Fibroblast of peridontal ligament (primary cell): ENCODE measurements around the gene ELOB.
A peak's percentile ranks its signal among the peaks of the same experiment; 100 is the strongest.

ENCODE experiments used
- DNase-seq: peaks from one replicate; pipeline ENCODE4 v3.0.0-alpha.2; 2010; ENCODE audit errors: extremely low read depth

Gene ELOB

GRCh38 chr16:2768403-2769089 is 8.5 kb downstream of the ELOB start:
- DNase-seq, result no peak

DNA sequence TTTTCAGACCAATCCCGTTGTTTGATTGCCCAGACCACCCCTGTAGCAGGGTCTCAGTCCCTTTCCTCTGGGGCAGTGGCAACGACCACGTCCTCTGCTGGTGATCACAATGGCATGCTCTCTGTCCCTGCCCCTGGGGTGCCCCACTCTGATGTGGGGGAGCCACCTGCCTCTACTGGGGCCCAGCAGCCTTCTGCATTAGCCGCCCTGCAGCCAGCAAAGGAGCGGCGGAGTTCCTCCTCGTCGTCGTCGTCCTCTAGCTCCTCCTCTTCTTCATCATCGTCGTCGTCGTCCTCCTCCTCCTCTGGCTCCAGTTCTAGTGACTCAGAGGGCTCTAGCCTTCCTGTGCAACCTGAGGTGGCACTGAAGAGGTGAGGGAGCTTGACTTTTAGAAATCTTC is 9.2 kb downstream of the ELOB start:
- no peak for DNase-seq

DNA sequence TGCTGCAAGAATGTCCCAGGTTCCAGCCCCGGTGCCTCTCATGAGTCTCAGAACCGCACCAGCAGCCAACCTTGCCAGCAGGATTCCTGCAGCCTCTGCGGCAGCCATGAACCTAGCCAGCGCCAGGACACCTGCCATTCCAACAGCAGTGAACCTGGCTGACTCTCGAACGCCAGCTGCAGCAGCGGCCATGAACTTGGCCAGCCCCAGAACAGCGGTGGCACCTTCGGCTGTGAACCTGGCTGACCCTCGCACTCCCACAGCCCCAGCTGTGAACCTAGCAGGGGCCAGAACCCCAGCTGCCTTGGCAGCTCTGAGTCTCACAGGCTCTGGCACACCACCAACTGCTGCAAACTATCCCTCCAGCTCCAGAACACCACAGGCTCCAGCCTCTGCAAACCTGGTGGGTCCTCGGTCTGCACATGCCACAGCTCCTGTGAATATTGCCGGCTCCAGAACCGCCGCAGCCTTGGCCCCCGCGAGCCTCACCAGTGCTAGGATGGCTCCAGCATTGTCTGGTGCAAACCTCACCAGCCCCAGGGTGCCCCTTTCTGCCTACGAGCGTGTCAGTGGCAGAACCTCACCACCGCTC is 9.8 kb downstream of the ELOB start:
- DNase-seq, result no peak

- no peak for DNase-seq
These were observed 10.5 kb downstream of the ELOB start for GRCh38 chr16:2766430-2767139.

DNA sequence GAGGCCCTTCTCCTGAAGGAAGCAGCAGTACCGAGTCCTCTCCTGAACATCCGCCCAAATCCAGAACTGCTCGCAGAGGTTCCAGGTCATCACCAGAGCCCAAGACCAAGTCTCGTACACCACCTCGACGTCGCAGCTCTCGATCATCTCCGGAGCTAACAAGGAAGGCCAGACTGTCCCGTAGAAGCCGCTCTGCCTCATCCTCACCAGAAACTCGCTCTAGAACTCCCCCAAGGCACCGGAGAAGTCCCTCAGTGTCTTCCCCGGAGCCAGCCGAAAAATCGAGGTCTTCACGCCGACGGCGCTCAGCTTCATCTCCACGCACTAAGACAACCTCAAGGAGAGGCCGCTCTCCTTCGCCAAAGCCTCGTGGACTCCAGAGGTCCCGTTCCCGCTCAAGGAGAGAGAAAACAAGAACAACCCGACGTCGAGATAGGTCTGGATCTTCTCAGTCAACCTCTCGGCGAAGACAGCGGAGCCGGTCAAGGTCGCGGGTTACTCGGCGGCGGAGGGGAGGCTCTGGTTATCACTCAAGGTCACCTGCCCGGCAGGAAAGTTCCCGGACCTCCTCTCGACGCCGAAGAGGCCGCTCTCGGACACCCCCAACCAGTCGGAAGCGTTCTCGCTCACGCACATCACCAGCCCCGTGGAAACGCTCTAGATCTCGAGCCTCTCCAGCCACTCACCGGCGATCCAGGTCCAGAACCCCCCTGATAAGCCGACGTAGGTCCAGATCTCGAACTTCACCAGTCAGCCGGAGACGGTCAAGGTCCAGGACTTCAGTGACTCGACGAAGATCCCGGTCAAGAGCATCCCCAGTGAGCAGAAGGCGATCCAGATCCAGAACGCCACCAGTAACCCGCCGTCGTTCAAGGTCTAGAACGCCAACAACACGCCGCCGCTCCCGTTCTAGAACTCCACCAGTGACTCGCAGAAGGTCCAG is 11.3 kb downstream of the ELOB start:
- DNase-seq, result no peak

DNA sequence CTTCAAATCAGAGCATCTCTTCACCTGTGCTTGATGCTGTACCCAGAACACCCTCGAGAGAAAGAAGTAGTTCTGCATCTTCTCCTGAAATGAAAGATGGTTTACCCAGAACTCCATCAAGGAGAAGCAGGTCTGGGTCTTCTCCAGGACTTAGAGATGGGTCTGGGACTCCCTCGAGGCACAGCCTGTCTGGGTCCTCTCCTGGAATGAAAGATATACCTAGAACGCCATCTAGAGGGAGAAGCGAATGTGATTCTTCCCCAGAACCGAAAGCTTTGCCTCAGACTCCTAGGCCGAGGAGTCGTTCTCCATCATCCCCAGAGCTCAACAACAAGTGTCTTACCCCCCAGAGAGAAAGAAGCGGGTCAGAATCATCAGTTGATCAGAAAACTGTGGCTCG is 12.4 kb downstream of the ELOB start:
- DNase-seq, result no peak

DNA sequence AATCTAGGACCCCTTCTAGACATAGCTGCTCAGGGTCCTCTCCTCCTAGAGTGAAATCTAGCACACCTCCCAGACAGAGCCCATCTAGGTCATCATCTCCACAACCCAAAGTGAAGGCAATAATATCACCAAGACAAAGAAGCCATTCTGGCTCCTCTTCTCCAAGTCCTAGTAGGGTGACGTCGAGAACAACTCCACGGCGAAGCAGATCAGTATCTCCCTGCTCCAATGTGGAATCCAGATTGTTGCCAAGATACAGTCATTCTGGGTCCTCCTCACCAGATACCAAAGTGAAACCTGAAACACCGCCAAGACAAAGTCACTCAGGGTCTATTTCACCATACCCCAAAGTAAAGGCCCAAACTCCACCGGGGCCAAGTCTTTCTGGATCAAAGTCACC is 13.9 kb downstream of the ELOB start:
- DNase-seq, result no peak

- DNase-seq, result no peak
These were observed 14.4 kb downstream of the ELOB start for GRCh38 chr16:2762711-2763110.

DNA sequence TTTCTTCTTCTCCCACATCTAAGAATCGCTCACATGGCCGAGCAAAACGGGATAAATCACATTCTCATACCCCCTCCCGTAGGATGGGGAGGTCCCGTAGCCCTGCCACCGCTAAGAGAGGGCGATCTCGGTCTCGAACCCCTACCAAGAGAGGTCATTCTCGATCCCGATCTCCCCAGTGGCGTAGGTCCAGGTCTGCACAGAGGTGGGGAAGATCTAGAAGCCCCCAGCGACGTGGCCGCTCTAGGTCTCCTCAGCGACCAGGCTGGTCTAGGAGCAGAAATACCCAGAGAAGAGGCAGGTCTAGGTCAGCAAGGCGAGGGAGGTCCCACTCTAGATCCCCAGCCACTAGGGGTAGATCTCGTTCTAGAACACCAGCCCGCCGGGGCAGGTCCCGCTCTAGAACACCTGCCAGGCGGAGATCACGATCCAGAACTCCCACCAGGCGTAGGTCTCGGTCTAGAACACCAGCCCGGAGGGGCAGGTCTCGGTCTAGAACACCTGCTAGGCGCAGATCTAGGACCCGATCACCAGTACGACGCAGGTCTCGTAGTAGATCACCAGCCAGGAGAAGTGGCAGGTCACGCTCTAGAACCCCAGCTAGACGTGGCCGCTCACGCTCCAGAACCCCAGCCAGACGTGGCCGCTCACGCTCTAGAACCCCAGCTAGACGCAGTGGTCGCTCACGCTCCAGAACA is 15.0 kb downstream of the ELOB start:
- DNase-seq, result no peak

DNA sequence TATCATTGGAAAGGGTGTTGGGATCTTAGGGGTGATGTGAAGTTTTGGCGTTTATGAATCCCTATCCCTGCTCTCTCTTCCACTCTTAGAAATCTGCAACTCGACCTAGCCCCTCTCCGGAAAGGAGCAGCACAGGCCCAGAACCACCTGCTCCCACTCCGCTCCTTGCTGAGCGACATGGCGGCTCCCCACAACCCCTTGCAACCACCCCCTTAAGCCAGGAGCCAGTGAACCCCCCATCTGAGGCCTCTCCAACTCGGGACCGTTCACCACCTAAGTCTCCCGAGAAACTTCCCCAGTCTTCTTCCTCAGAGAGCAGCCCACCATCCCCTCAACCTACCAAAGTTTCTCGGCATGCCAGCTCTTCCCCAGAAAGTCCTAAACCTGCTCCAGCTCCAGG is 15.6 kb downstream of the ELOB start:
- no peak for DNase-seq

- no peak for DNase-seq
These were observed 19.7 kb downstream of the ELOB start for GRCh38 chr16:2757344-2757743.

DNA sequence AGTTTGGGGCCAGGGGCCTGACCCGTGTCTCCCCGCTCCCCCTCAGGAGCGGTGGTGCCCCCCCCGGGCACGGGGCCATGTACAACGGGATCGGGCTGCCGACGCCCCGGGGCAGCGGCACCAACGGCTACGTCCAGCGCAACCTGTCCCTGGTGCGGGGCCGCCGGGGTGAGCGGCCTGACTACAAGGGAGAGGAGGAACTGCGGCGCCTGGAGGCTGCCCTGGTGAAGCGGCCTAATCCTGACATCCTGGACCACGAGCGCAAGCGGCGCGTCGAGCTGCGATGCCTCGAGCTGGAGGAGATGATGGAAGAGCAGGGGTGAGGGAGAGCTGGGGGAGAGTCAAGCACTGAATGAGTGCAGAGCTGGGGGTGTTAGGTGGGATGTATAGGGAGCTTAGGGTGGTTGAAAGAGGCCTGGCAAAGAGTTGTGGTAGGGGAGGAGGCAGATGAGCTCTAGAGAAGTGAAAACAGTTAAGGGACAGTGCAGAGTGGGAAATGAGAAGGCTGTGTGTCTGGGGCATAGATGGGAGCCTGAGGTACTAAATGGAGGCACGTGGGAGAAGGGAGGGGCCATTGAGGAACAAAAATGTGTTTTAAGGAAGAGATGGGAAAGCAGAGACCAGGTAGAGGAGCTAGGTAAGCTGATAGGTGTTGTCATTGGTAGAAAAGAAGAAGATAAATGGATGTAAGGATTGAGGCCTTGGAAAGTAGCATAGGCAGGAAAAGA is 20.6 kb downstream of the ELOB start:
- no peak for DNase-seq

- no peak for DNase-seq
These were observed 21.9 kb downstream of the ELOB start for GRCh38 chr16:2755158-2755557.

DNA sequence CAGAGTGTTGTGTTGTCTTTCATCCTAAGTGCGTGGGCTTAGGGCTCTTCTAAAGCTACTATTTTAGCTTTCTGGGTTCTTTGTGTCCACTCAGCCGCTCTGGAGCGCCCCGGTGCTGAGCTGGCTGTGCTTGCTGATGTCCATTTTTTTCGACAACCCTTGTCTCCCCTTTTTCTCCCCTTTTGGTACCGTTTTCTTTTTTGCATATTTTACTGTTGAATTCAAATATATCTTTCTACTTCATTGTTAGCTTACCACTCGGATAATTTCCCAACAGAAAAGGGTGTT is 23.4 kb downstream of the ELOB start:
- no peak for DNase-seq

GRCh38 chr16:2752850-2753732 is 24.0 kb downstream of the ELOB start:
- DNase-seq, result peak; percentile 69

DNA sequence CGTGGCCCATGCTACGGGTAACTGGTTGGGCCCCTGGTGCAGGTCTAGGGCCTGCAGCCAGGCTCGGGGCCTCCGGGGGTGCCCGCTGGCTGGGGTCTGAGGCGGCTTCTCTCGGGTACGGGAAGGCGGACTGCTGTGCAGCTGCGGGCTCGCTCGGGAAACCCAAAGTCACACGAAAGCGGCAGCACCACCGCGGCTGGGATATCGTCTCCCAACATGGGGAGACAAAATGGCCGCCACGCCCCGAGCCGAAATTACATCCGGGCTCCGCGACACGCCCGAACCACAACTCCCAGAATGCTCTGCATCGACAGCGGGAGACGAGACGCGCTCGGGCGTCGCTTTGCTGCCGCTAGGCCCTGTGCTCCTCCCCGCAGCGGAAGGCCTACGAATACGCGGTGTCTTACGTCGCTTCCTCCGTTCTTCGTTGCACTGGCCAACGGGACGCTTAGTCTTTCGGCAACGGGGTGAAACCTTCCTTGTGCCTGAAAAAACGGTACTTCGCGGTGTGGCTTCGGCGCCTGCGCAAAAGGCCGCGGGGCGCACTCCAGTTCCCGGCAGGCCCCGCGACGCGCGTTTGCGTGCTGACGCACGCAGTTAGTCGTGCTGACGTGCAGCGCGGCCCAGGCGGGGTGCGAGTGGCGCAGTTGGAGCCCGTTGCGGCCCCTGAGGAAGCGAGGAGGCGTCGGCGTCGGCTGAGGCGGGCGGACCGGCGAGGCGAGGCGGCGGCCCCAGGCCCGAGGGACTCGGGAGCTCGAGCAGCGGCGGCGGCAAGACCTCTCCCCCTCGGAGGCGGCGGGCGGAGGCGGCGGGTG is 24.8 kb downstream of the ELOB start, which contains the start of gene SRRM2:
Gene SRRM2, plus strand, starts transcription at position 604 of the 815 bp plus-strand sequence. CDS start 3,727 bp downstream, outside the sequence.
- peak; percentile 96 for DNase-seq

- no peak for DNase-seq
These were observed 25.5 kb downstream of the ELOB start for GRCh38 chr16:2751577-2752034.

- no peak for DNase-seq
These were observed 27.1 kb downstream of the ELOB start for GRCh38 chr16:2749936-2750335.

- DNase-seq, result no peak
These were observed 27.6 kb downstream of the ELOB start for GRCh38 chr16:2749476-2749875.
